ENCODE results near the gene TMEM201. TPM values are rescaled to one million over a fixed set of nuclear protein-coding genes. Genes with fewer than 3 reads are reported as not detected.

TMEM201 gene
- total and polyA plus RNA-seq, 2 of the 4 experiments (the other 2 are of a cell fraction), result 1.3 to 8.7 TPM

DNA sequence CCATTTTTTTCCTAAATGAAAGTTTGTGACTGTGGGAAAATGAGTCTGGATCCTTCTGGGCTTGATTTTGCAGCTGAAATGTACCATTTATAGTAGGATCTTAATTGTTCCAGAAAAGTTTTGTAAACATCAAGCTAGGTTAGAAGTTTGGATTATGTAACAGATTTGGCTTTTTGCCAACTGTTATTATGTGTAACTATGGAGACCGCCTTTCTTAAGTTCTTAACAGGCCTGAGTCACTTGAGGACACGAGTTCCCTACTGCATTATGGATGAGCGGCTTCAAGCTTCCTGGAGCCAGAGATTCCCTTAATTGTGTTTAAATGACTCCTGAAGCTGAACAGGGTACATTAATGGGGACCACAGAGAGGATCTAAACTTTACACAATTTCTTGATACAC, 27.3 kb upstream of the TMEM201 start:
- DNase-seq, result peak; percentile 92
- Histone ChIP-seq H2AK9ac (replicated peaks; ENCODE audit: low read depth, low read length, poor library complexity) (no peak overlapping the region), H3K4me1 (ENCODE audit: control insufficient read depth, insufficient read depth, low read length) (no peaks in the 10 kb centered on the region), H3K18ac (ENCODE audit: low read depth, low read length) (no peak overlapping the region), H3K4me3 (ENCODE audit: insufficient read depth, low read depth, low read length) (no peak overlapping the region), H3K9ac (ENCODE audit: low read depth, low read length) (no peak overlapping the region; the same call in 1 of the 2 replicates), H4K20me1 (ENCODE audit: insufficient read depth, low read length) (no peaks in the 10 kb centered on the region), H2BK20ac (ENCODE audit: low read depth, low read length) (no peak overlapping the region), H3K23ac (ENCODE audit: low read depth, low read length) (no peak overlapping the region), H4K5ac (ENCODE audit: low read depth, low read length) (no peak overlapping the region), H3K27ac (ENCODE audit: insufficient read depth, low read length) (no peak overlapping the region), H2BK5ac (ENCODE audit: low read depth, low read length, poor library complexity, severe bottlenecking) (no peak overlapping the region), H3K36me3 (ENCODE audit: control insufficient read depth, insufficient read depth, low read length) (peaks cover 4% of the 10 kb centered on the region), H3K9me1 (ENCODE audit: insufficient read depth, low read length) (peaks cover 4% of the 10 kb centered on the region; the same call in 1 of the 2 replicates), H2BK120ac (ENCODE audit: low read depth, low read length) (no peak overlapping the region), H2BK15ac (ENCODE audit: low read depth, low read length) (no peak overlapping the region), H4K8ac (ENCODE audit: low read depth in 2 of 2, low read length in 2 of 2) (no peak overlapping the region), H3K56ac (ENCODE audit: extremely low read depth, insufficient read depth, low read length) (no peak overlapping the region), H3K4me2 (ENCODE audit: low read depth, low read length) (no peak overlapping the region), H3K4ac (ENCODE audit: low read depth, low read length) (no peak overlapping the region), H3K9me3 (ENCODE audit: control insufficient read depth, insufficient read depth, low read length) (no peaks in the 10 kb centered on the region), H3K14ac (replicated peaks; ENCODE audit: low read depth, low read length) (no peak overlapping the region), H2AFZ (replicated peaks; ENCODE audit: low read length, poor library complexity) (no peak overlapping the region), H4K91ac (ENCODE audit: insufficient read depth, low read depth, low read length) (no peak overlapping the region), H3K27me3 (ENCODE audit: control insufficient read depth, insufficient read depth, low read length) (no peaks in the 10 kb centered on the region), H2AK5ac (ENCODE audit: low read depth, low read length) (no peak overlapping the region), H3K79me1 (ENCODE audit: low read depth in 1 of 2, low read length in 2 of 2) (peaks cover 0 to 13% of the 10 kb centered on the region in 2 experiments; a peak in 2 of 4 replicates)
- ChIA-PET CTCF (interaction anchor here (0.6 to 0.7 kb wide), 2 partner anchors 33 to 55 kb away, joined by 3 to 4 read pairs; no protein-coding TSS in a partner anchor), POLR2A (ENCODE audit: unreplicated experiment) (no interaction called here)
- dilution Hi-C loops (cut with HindIII; ENCODE audit: low sequenced_read_pairs, unreplicated experiment), result no loop called here
- in situ Hi-C loops (cut with MboI; ENCODE audit: low sequenced_read_pairs), result no loop called here
- BruUV-seq (replicated peaks), result no TSS peak
- ATAC-seq (ENCODE audit: low read depth), result peak; percentile 75
- WGBS, 2 experiments (ENCODE audit: extremely low coverage in 2 of 2, insufficient read length in 1 of 2), result no CpG with 5 or more reads among the region's 3 CpGs
- intact Hi-C loops (cut with micrococcal nuclease), result no loop called here
- TF ChIP-seq CEBPB (IDR thresholded peaks at IDR 0.05; ENCODE audit: low read depth, low read length) (peak; percentile 39; the same call in 1 of the 2 replicates), NFE2L2 (IDR thresholded peaks at IDR 0.05; ENCODE audit: low read depth, low read length) (no peak)
- TF ChIP-seq, protein P1, sequence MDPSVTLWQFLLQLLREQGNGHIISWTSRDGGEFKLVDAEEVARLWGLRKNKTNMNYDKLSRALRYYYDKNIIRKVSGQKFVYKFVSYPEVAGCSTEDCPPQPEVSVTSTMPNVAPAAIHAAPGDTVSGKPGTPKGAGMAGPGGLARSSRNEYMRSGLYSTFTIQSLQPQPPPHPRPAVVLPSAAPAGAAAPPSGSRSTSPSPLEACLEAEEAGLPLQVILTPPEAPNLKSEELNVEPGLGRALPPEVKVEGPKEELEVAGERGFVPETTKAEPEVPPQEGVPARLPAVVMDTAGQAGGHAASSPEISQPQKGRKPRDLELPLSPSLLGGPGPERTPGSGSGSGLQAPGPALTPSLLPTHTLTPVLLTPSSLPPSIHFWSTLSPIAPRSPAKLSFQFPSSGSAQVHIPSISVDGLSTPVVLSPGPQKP (IDR thresholded peaks at IDR 0.05; ENCODE audit: borderline replicate concordance, low read depth, low read length), result no peak

Measured in IMR-90 (cell line).